Esophagus (tissue), 2 donors: ENCODE data around the gene CCL20. TPM values are rescaled to one million over a fixed set of nuclear protein-coding genes. Genes with fewer than 3 reads are reported as not detected.
A peak's percentile ranks its signal among the peaks of the same experiment; 100 is the strongest.
"Not testable (repeated sequence)": the region's sequence is repeated elsewhere in the genome, so short reads cannot be mapped to it uniquely, and the experiment has no call there.

Experiments
- H3K27ac ChIP-seq, 2 donors: one replicate each; pipeline ENCODE4 v1.5.1; 2013; ENCODE audit warnings: low read depth in 2 of 2, mild to moderate bottlenecking in 2 of 2, inconsistent platforms in 1 of 2, low read length in 1 of 2, moderate library complexity in 1 of 2
- H3K27me3 ChIP-seq, 2 donors: one replicate each; pipeline ENCODE4 v1.6.1; 2013; ENCODE audit warnings: low read length in 2 of 2, control low read depth in 1 of 2, mild to moderate bottlenecking in 1 of 2; ENCODE audit not compliant: insufficient read depth in 2 of 2, control insufficient read depth in 1 of 2
- H3K36me3 ChIP-seq, 2 donors: one replicate each; pipeline ENCODE4 v1.6.1; 2013; ENCODE audit warnings: low read length in 1 of 2; ENCODE audit not compliant: control insufficient read depth in 2 of 2, insufficient read depth in 2 of 2
- H3K4me1 ChIP-seq, 2 donors: one replicate each; pipeline ENCODE4 v1.6.1; 2013; ENCODE audit warnings: low read length in 1 of 2; ENCODE audit not compliant: control insufficient read depth in 2 of 2, insufficient read depth in 2 of 2
- H3K4me3 ChIP-seq, 2 donors: one replicate each; pipeline ENCODE4 v1.5.1; 2013; ENCODE audit warnings: low read length in 2 of 2, mild to moderate bottlenecking in 2 of 2, low read depth in 1 of 2, moderate library complexity in 1 of 2
- H3K9me3 ChIP-seq, 2 donors: one replicate each; pipeline ENCODE4 v1.6.1; 2013; ENCODE audit warnings: mild to moderate bottlenecking in 2 of 2, low read depth in 1 of 2, low read length in 1 of 2, moderate library complexity in 1 of 2; ENCODE audit not compliant: control insufficient read depth in 2 of 2, insufficient read depth in 1 of 2
- WGBS, 2 donors: extraction: QIAGEN DNeasy Blood & Tissue Kit; methylation state at CpG; one replicate each; pipeline ENCODE4 v1.1.7; 2013; 5-methylcytosine and 5-hydroxymethylcytosine counted together
- polyA plus RNA-seq, 2 donors: library from polyadenylated mRNA; stranded (reverse); fragments of 200-250 nt; gene quantifications; one replicate each; pipeline ENCODE4 v1.2.3, GENCODE V29; 2013
- donor health status: healthy with polysubstance abuse.
- donor health status: Bipolar disorder and iron deficiency.

The CCL20 gene
- polyA plus RNA-seq, 2 donors, result 8.4 to 56.3 TPM

DNA sequence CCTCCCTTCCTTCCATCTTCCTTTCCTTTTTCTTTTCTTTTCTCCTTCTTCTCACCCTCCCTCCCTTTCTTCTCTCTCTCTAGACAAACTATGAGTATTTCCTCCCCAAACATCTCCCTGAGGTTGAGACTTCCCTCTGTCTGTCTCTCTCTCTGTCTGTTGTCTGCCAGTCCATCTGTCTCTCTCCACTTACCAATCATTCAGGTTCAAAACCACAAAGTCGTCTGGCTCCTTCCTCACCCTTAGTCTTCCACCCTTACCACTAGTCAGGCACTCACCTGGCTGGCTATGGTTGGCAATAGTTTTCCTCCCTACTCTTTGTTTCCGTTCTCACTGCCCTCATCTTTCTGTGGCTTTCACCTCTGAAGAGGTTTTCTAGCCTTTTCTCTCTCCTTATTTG lies 12.9 kb downstream of the CCL20 start:
- peak overlapping the region; percentile 58 to 89 for H3K27ac ChIP-seq
- no peaks in the 10 kb centered on the region for H3K27me3 ChIP-seq
- H3K4me1 ChIP-seq, result peaks cover 3 to 6% of the 10 kb centered on the region in 2 donors
- no peak overlapping the region for H3K4me3 ChIP-seq
- no peaks in the 10 kb centered on the region for H3K36me3 ChIP-seq
- 13 to 35% methylated on average over 2 of the region's 2 CpGs for WGBS, 2 donors
- H3K9me3 ChIP-seq, result no peaks in the 10 kb centered on the region

GRCh38 chr2:227827143-227827542 lies 13.5 kb downstream of the CCL20 start:
- H3K9me3 ChIP-seq, result no peaks in the 10 kb centered on the region
- no peaks in the 10 kb centered on the region for H3K36me3 ChIP-seq
- H3K4me1 ChIP-seq, result peaks cover 3 to 6% of the 10 kb centered on the region in 2 donors
- 85% methylated on average over 7 of the region's 7 CpGs for WGBS, 2 donors
- no peak overlapping the region for H3K4me3 ChIP-seq
- peak overlapping the region; percentile 34 to 58 for H3K27ac ChIP-seq
- H3K27me3 ChIP-seq, result no peaks in the 10 kb centered on the region

DNA sequence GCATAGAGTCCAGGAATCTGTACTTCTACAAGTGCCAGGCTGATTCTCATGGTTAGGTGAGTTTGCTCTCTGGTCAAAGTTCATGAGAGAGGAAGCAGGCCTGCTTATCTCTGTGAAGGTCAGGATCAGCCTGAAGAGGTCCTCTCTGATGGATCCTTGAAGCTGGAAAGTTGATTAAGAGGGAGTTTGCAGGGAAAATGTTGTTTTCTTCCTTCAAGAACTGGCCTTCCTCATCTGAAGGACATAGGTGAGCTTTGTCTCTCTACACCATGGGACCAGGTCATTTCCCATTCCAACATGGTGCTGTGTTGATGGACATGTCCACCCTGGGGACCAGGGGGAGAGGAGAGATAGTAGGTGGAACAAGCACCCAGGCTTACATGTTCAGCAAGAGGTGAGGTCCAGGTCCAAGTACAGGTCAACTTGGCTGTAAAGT lies 14.9 kb downstream of the CCL20 start:
- H3K27me3 ChIP-seq, result no peaks in the 10 kb centered on the region
- H3K4me3 ChIP-seq, result no peak overlapping the region
- H3K27ac ChIP-seq, result no peak overlapping the region
- no peaks in the 10 kb centered on the region for H3K9me3 ChIP-seq
- H3K4me1 ChIP-seq, result peaks cover 3 to 6% of the 10 kb centered on the region in 2 donors
- no peaks in the 10 kb centered on the region for H3K36me3 ChIP-seq

DNA sequence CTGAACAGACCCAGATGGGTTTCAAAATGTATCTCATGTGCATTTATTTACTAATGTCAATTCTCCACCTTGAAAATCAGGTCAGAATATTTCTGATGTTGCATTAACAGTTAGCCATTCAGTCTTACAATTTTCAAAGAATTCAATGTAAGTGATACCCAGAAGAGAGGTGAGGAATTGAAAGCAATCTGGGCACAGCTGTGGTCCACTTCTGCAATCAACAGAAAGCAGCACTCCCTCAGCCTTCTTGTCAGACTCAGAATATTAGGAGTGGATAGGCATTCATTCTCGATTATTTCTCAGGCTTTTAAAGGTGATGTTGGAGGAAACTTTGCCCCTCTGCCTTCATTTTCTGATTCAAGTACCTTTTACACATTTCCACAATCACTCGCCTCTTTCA lies 15.7 kb downstream of the CCL20 start:
- H3K36me3 ChIP-seq, result no peaks in the 10 kb centered on the region
- no peak overlapping the region for H3K4me3 ChIP-seq
- H3K9me3 ChIP-seq, result no peaks in the 10 kb centered on the region
- 83 to 91% methylated on average over 2 of the region's 2 CpGs for WGBS, 2 donors
- H3K4me1 ChIP-seq, result peaks cover 3 to 6% of the 10 kb centered on the region in 2 donors
- H3K27me3 ChIP-seq, result no peaks in the 10 kb centered on the region
- no peak overlapping the region for H3K27ac ChIP-seq

GRCh38 chr2:227834423-227834822 lies 20.8 kb downstream of the CCL20 start:
- Histone ChIP-seq H3K36me3 (no peaks in the 10 kb centered on the region), H3K27ac (no peak overlapping the region), H3K4me1 (peaks cover 0 to 2% of the 10 kb centered on the region in 2 donors), H3K4me3 (no peak overlapping the region), H3K27me3 (no peaks in the 10 kb centered on the region), H3K9me3 (no peaks in the 10 kb centered on the region)
- 76 to 78% methylated on average over 10 of the region's 10 CpGs for WGBS, 2 donors

DNA sequence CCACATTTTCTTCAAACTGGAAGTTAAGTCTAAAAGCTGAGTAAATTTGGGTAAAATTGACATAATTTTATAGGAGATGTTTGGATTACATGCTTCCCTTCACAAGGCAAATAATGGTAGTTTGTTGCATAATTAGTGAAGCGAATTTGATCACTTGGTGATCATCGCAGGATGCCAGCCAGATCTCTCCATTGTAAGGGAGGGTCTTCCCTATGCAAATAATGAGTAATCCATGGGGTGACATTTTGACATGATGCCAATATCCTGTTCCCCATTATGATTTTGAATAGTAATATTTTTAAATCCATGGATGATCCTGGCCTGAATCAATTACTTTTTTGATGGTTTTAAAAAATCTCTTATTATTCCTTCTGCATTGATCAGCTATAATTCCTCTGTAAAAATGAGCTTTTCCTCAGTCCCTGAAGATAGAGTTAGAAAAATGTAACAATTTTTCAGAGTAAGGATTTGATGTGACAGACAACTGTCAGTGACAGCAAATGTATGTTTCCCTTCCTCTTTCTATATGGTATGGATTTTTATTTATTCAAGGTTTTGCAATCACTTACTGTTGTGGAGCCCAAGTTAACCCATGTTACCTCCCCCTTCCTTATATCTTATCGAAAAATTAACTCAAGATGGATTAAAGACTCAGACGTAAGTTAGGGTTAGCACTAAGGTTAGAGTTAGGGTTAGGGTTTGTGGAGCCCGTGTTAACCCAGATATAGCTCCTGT lies 21.4 kb downstream of the CCL20 start:
- H3K27me3 ChIP-seq, result no peaks in the 10 kb centered on the region
- WGBS, 2 donors, result 84 to 87% methylated on average over 5 of the region's 5 CpGs
- no peaks in the 10 kb centered on the region for H3K36me3 ChIP-seq
- H3K9me3 ChIP-seq, result no peaks in the 10 kb centered on the region
- no peak overlapping the region for H3K27ac ChIP-seq
- H3K4me1 ChIP-seq, result peaks cover 0 to 5% of the 10 kb centered on the region in 2 donors
- H3K4me3 ChIP-seq, result no peak overlapping the region

DNA sequence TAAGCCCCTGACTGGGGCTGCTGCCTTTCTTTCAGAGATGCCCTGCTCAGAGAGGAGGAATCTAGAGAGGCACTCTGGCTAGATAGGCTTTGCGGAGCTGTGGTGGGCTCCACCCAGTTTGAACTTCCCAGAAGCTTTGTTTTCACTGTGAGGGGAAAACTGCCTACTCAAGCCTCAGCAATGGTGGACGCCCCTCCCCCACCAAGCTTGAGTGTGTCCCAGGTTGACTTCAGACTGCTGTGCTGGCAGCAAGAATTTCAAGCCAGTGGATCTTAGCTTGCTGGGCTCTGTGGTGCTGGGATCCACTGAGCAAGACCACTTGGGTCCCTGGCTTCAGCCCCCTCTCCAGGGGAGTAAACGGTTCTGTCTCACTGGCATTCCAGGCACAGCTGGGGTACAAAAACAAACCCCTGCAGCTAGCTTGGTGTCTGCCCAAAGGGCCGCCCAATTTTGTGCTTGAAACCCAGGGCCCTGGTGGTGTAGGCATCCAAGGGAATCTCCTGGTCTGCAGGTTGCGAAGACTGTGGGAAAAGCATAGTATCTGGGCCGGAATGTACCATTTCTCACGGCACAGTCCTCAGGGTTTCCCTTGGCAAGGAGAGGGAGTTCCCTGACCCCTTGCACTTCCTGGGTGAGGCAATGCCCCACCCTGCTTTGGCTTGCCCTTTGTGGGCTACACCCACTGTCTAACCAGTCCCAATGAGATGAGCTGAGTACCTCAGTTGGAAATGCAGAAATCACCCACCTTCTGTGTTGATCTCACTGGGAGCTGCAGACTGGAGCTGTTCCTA lies 25.9 kb downstream of the CCL20 start:
- H3K36me3 ChIP-seq, H3K4me1 ChIP-seq, H3K27me3 ChIP-seq, H3K9me3 ChIP-seq, H3K4me3 ChIP-seq: not testable (repeated sequence)
- WGBS, 2 donors, result 48 to 53% methylated on average over 7 of the region's 7 CpGs
- peak overlapping the region in 1 of 2 donors; percentile 42 for H3K27ac ChIP-seq

DNA sequence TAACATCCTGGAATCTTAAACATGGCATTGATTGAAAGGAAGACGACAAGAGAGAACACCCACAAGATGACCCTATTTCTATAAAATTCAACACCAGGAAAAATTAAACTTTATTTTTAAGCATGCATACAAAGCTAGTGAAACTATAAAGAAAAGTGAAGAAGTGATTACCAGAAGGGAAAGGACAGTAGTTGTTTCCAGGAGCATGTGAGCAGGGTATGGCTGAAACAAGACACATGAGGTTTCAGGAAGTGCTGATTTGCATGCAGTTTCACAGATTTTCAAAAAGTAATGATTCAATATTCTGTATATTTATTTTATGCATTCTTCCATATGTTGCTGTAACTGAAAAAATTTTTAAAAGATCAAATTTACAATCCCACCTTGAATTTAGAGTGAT lies 33.2 kb downstream of the CCL20 start:
- H3K9me3 ChIP-seq, result no peaks in the 10 kb centered on the region
- no peaks in the 10 kb centered on the region for H3K36me3 ChIP-seq
- H3K27ac ChIP-seq, result no peak overlapping the region
- 75 to 84% methylated on average over 1 of the region's 1 CpG for WGBS, 2 donors
- no peaks in the 10 kb centered on the region for H3K4me1 ChIP-seq
- H3K4me3 ChIP-seq, result no peak overlapping the region
- H3K27me3 ChIP-seq, result no peaks in the 10 kb centered on the region

DNA sequence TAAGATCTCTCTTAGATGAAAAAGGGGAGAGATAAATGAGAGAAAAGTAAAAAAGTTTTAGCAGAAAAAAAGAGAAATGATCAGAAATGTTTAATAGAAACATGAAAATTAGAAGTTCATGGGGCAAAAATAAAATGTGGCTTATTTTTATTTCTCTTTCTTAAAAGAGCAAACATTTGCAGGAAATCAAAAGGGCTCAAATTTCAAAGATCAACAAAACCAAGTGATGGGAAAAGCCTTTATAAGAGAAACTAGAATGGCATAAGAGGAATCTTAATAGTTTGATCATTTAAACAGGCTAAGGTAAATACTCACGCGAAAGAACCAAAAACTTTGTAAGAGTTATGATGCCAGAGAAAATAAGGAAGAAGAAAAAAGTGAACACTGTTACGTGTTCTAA lies 34.5 kb downstream of the CCL20 start:
- Histone ChIP-seq H3K27me3 (no peaks in the 10 kb centered on the region), H3K27ac (no peak overlapping the region), H3K9me3 (no peaks in the 10 kb centered on the region), H3K4me3 (no peak overlapping the region), H3K36me3 (no peaks in the 10 kb centered on the region), H3K4me1 (no peaks in the 10 kb centered on the region)
- 30 to 37% methylated on average over 3 of the region's 3 CpGs for WGBS, 2 donors
